Breast epithelium (tissue), 3 donors: ENCODE data around the gene TMEM54.

Experiments
- CTCF ChIP-seq, 3 donors: fragments of 450-650 bp; IDR thresholded peaks; one replicate each; pipeline ENCODE4 v1.5.1; 2016 to 2017; ENCODE audit warnings: antibody characterized with exemption in 3 of 3, mild to moderate bottlenecking in 3 of 3, moderate library complexity in 3 of 3
- POLR2A ChIP-seq: fragments of 450-650 bp; IDR thresholded peaks from one replicate; pipeline ENCODE4 v1.6.1; 2016; ENCODE audit warnings: antibody characterized with exemption, mild to moderate bottlenecking, moderate library complexity
- POLR2AphosphoS5 ChIP-seq, 3 donors: sonication (generic); formaldehyde crosslinking; IDR thresholded peaks; one replicate each; pipeline ENCODE4 v1.6.1; 2017; ENCODE audit warnings: antibody characterized with exemption in 3 of 3

DNA sequence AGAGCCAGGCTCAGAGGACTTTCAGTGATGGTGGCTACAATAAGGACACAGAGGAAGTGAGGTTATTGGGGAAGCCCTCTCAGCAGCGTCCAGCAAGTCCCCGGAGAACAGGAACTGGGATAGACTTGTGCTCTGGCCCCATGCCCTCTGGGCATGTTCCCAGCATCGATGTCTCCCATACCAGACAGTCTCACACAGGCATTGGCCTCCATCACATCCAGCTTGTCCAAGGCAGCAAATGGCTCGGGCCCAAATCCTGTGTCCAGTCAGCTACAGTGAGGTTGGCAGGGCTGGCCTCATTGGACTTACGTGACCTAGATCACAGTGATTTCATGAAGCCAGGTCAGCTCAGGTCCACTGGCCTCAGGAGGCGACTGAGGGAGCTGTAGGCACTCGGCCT, 19.6 kb upstream of the TMEM54 start:
- TF ChIP-seq CTCF (IDR thresholded peaks at IDR 0.05) = no peak
- no peak for TF ChIP-seq POLR2AphosphoS5 (IDR thresholded peaks at IDR 0.05)
- no peak for TF ChIP-seq POLR2A
